HepG2 (cell line): ENCODE results near the gene GPR55. TPM values are rescaled to one million over a fixed set of nuclear protein-coding genes. Genes with fewer than 3 reads are reported as not detected.

Experiments
- ATAC-seq: fragments of 200-7000 bp; cut with Tn5 transposase; 3 replicates; pipeline ENCODE4 v1.9.1; 2020; ENCODE audit warnings: mild to moderate bottlenecking, moderate library complexity
- BruUV-seq: library from RNA; stranded (reverse); fragments of 400-500 nt; replicated peaks from 2 replicates; lab custom pipeline; 2021; lab: Mats Ljungman, UMichigan
- CTCF ChIA-PET: fragments of 300-600 bp; formaldehyde crosslinking; extraction: SDS; loops from one replicate; lab custom pipeline; 2021; ENCODE audit warnings: low total read pairs, inconsistent platforms, low intra/inter-chr PET ratio; lab: Yijun Ruan, JAX
- POLR2A ChIA-PET: fragments of 350-600 bp; sonication (Branson Sonifier 250); formaldehyde crosslinking; loops from one replicate; lab custom pipeline; 2020; ENCODE audit warnings: antibody characterized with exemption, inconsistent platforms; lab: Yijun Ruan, JAX
- DNase-seq: peaks from one replicate; pipeline ENCODE4 v3.0.0-alpha.2; 2015; ENCODE audit warnings: low spot score
- FAIRE-seq: peaks from 3 replicates; lab custom pipeline; 2011; peaks lifted over from hg19 to GRCh38; lab: Jason Lieb, UNC
- H2AFZ ChIP-seq: one replicate; pipeline ENCODE4 v1.6.1; 2011; ENCODE audit warnings: low read length, inconsistent platforms
- H3K27ac ChIP-seq: fragments of 300-600 bp; 3 replicates; pipeline ENCODE4 v1.8.0; 2011; ENCODE audit warnings: mixed run types, mild to moderate bottlenecking, mixed read lengths, low read length, inconsistent platforms; ENCODE audit not compliant: insufficient read depth; ENCODE audit errors: extremely low read length
- H3K27me3 ChIP-seq, 2 experiments: fragments of 200-600 bp in 1 of 2; 2 replicates in 1 of 2; 3 replicates in 1 of 2; pipeline versions ENCODE4 v1.6.0 to v1.8.0; 2011; ENCODE audit warnings: low read length in 2 of 2, mild to moderate bottlenecking in 2 of 2, moderate library complexity in 2 of 2, inconsistent platforms in 1 of 2; ENCODE audit not compliant: insufficient read depth in 2 of 2, control insufficient read depth in 1 of 2
- H3K36me3 ChIP-seq, 2 experiments: fragments of 200-600 bp in 1 of 2; replicated peaks in 1 of 2; 2 replicates in 1 of 2; 3 replicates in 1 of 2; pipeline versions ENCODE4 v1.5.1 to v1.8.0; 2011; ENCODE audit warnings: low read length in 2 of 2, inconsistent platforms in 1 of 2; ENCODE audit not compliant: insufficient read depth in 2 of 2, control insufficient read depth in 1 of 2
- H3K4me1 ChIP-seq: 2 replicates; pipeline ENCODE4 v1.5.1; 2012; ENCODE audit warnings: low read length, inconsistent platforms; ENCODE audit not compliant: insufficient read depth
- H3K4me2 ChIP-seq: 2 replicates; pipeline ENCODE4 v1.6.0; 2011; ENCODE audit warnings: low read depth, low read length, inconsistent platforms
- H3K4me3 ChIP-seq, 3 experiments: fragments of 200-600 bp in 1 of 3; sonication (generic), shearing (Covaris generic) in 1 of 3; replicated peaks in 1 of 3; 2 replicates each; pipeline ENCODE4 v1.5.1; 2011 to 2016; ENCODE audit warnings: low read length in 3 of 3, inconsistent platforms in 2 of 3, low read depth in 2 of 3, mild to moderate bottlenecking in 2 of 3, control low read depth in 1 of 3, mixed read lengths in 1 of 3; ENCODE audit not compliant: insufficient read depth in 1 of 3
- H3K79me2 ChIP-seq: one replicate; pipeline ENCODE4 v1.6.1; 2011; ENCODE audit warnings: low read length, inconsistent platforms; ENCODE audit not compliant: insufficient read depth
- H3K9ac ChIP-seq: 2 replicates; pipeline ENCODE4 v1.6.0; 2011; ENCODE audit warnings: mild to moderate bottlenecking, low read depth, low read length, inconsistent platforms; ENCODE audit not compliant: insufficient read depth
- H3K9me3 ChIP-seq: 2 replicates; pipeline ENCODE4 v1.5.1; 2012; ENCODE audit warnings: mild to moderate bottlenecking, low read length
- H4K20me1 ChIP-seq: 2 replicates; pipeline ENCODE4 v1.6.0; 2011; ENCODE audit warnings: inconsistent platforms, mild to moderate bottlenecking, low read length, moderate library complexity; ENCODE audit not compliant: insufficient read depth
- E2F1 ChIP-seq: sonication (generic); formaldehyde crosslinking; IDR thresholded peaks from 2 replicates; pipeline ENCODE4 v1.5.0; 2020; ENCODE audit warnings: missing genetic modification reagents
- NFKBIZ ChIP-seq: IDR thresholded peaks from 2 replicates; pipeline ENCODE4 v1.6.1; 2018; ENCODE audit warnings: missing genetic modification reagents, missing compliant biosample characterization
- NFYB ChIP-seq: sonication (generic); formaldehyde crosslinking; IDR thresholded peaks from 2 replicates; pipeline ENCODE4 v1.4.0; 2020; ENCODE audit warnings: missing genetic modification reagents
- NFYC ChIP-seq: IDR thresholded peaks from 2 replicates; pipeline ENCODE4 v1.6.1; 2016; ENCODE audit warnings: missing genetic modification reagents, missing compliant biosample characterization
- PHB2 ChIP-seq: fragments of 450-650 bp; IDR thresholded peaks from 2 replicates; pipeline ENCODE4 v1.6.1; 2018; ENCODE audit not compliant: partially characterized antibody
- TRIM22 ChIP-seq: fragments of 450-650 bp; IDR thresholded peaks from 2 replicates; pipeline ENCODE4 v1.6.1; 2017
- ZNF136 ChIP-seq: sonication (generic); formaldehyde crosslinking; IDR thresholded peaks from 2 replicates; pipeline ENCODE4 v1.8.1; 2022; ENCODE audit warnings: low read depth, mild to moderate bottlenecking, moderate library complexity, missing genetic modification reagents
- WGBS: methylation state at CpG from one replicate; pipeline ENCODE4 v1.1.6; 2017; ENCODE audit warnings: low lambda C conversion rate; 5-methylcytosine and 5-hydroxymethylcytosine counted together
- in situ Hi-C: cut with HindIII; loops from 2 replicates; pipeline ENCODE4 v1.10.0; 2017; ENCODE audit warnings: low pct_unique_long_range_greater_than_20kb; ENCODE audit not compliant: extremely low pct_ligation_motif_present
- intact Hi-C: fragments of 100-400 bp; cut with micrococcal nuclease; formaldehyde crosslinking; loops from one replicate; pipeline ENCODE4 v1.10.0; 2022; ENCODE audit not compliant: unreplicated experiment
- polyA plus RNA-seq, 8 experiments: library from polyadenylated mRNA; depleted of rRNA in 3 of 8; stranded (reverse) in 7 of 8; unstranded in 1 of 8; fragments of >200 nt; fragmentation: Illumina TruSeq in 4 of 8; extraction: Trizol in 4 of 8; gene quantifications; 2 replicates each; pipeline versions ENCODE4 v1.2.1 to v1.2.3, GENCODE V29; 2011 to 2016; ENCODE audit warnings: low read depth in 4 of 8, missing spikeins in 1 of 8, mixed read lengths in 1 of 8; ENCODE audit not compliant: insufficient read depth in 1 of 8
- total RNA-seq, 5 experiments: library from RNA; depleted of rRNA; stranded (reverse); fragments of >200 nt; fragmentation: Illumina TruSeq; extraction: Trizol; gene quantifications; 2 replicates each; pipeline ENCODE4 v1.2.3, GENCODE V29; 2016; ENCODE audit warnings: low read depth in 1 of 5

Gene GPR55
- total and polyA plus RNA-seq, 2 of the 13 experiments (the other 11 are each of a cell fraction or from before 2014, with no cell fraction given), result not detected

GRCh38 chr2:230888824-230889400 lies 36.1 kb downstream of the GPR55 start:
- BruUV-seq, result no TSS peak
- 68% methylated on average over 14 of the region's 14 CpGs for WGBS
- no peak for DNase-seq
- TF ChIP-seq NFYC (CRISPR knock-in tag) (peak; percentile 44; the same call in 1 of the 2 replicates), TRIM22 (no peak), ZNF136 (CRISPR knock-in tag) (no peak), NFYB (CRISPR knock-in tag) (no peak), E2F1 (no peak), PHB2 (no peak), NFKBIZ (CRISPR knock-in tag) (no peak)
- Histone ChIP-seq H3K27ac (no peak overlapping the region), H3K4me3 (no peak overlapping the region), H3K79me2 (no peaks in the 10 kb centered on the region), H3K4me2 (no peak overlapping the region), H3K9me3 (no peaks in the 10 kb centered on the region), H3K4me1 (no peaks in the 10 kb centered on the region), H4K20me1 (no peaks in the 10 kb centered on the region), H3K9ac (no peak overlapping the region), H3K36me3 (no peaks in the 10 kb centered on the region), H2AFZ (no peak overlapping the region), H3K27me3 (peaks cover 5 to 47% of the 10 kb centered on the region in 2 experiments; a peak in 4 of 5 replicates)
- POLR2A ChIA-PET, result no interaction called here
- ATAC-seq, result no peak
- intact Hi-C loops (no loop called here), in situ Hi-C loops (no loop called here)
- CTCF ChIA-PET, result no interaction called here
- FAIRE-seq, result no peak
